ENCODE measurements around the gene KLHL2.
"Not testable (repeated sequence)": the region's sequence is repeated elsewhere in the genome, so short reads cannot be mapped to it uniquely, and the experiment has no call there.

KLHL2 gene

GRCh38 chr4:165207016-165207430 is 338 bp upstream of the KLHL2 start:
- Histone ChIP-seq H3K9ac (ENCODE audit: insufficient read length) (peak overlapping the region; percentile 56), H3K36me3 (ENCODE audit: insufficient read depth, low read length) (no peaks in the 10 kb centered on the region), H3K4me3 (peak overlapping the region; percentile 94), H3K9me3 (ENCODE audit: low read depth, low read length) (no peaks in the 10 kb centered on the region), H3K27ac (no peak overlapping the region)
- TF ChIP-seq FOXP2 (optimal IDR thresholded peaks at IDR 0.05; ENCODE audit: control extremely low read depth, extremely low read length, insufficient read depth) (no peak), EZH2 (IDR thresholded peaks at IDR 0.05) (no peak), POLR2AphosphoS5 (IDR thresholded peaks at IDR 0.05; ENCODE audit: borderline replicate concordance, low read depth, low read length) (no peak)
- DNase-seq (ENCODE audit: low read depth, low spot score): no peak

- no peak for DNase-seq (ENCODE audit: low read depth, low spot score)
- Histone ChIP-seq H3K4me3 (peak overlapping the region; percentile 94), H3K9me3 (ENCODE audit: low read depth, low read length) (no peaks in the 10 kb centered on the region), H3K36me3 (ENCODE audit: insufficient read depth, low read length) (no peaks in the 10 kb centered on the region), H3K27ac (no peak overlapping the region), H3K9ac (ENCODE audit: insufficient read length) (peak overlapping the region; percentile 67)
- TF ChIP-seq POLR2AphosphoS5 (IDR thresholded peaks at IDR 0.05; ENCODE audit: borderline replicate concordance, low read depth, low read length) (no peak), FOXP2 (optimal IDR thresholded peaks at IDR 0.05; ENCODE audit: control extremely low read depth, extremely low read length, insufficient read depth) (no peak), EZH2 (IDR thresholded peaks at IDR 0.05) (no peak)
Measured at GRCh38 chr4:165208221-165208652, 876 bp downstream of the KLHL2 start.

- no peaks in the 10 kb centered on the region for H3K36me3 ChIP-seq (ENCODE audit: insufficient read depth, low read length)
- TF ChIP-seq POLR2AphosphoS5 (IDR thresholded peaks at IDR 0.05; ENCODE audit: borderline replicate concordance, low read depth, low read length): no peak
- TF ChIP-seq EZH2 (IDR thresholded peaks at IDR 0.05): no peak
- no peak for TF ChIP-seq FOXP2 (optimal IDR thresholded peaks at IDR 0.05; ENCODE audit: control extremely low read depth, extremely low read length, insufficient read depth)
- H3K27ac ChIP-seq: no peak overlapping the region
- H3K9ac ChIP-seq (ENCODE audit: insufficient read length): no peak overlapping the region
- no peaks in the 10 kb centered on the region for H3K9me3 ChIP-seq (ENCODE audit: low read depth, low read length)
- peak overlapping the region; percentile 94 for H3K4me3 ChIP-seq
- DNase-seq (ENCODE audit: low read depth, low spot score): no peak
Measured at GRCh38 chr4:165208741-165209388, 1.5 kb downstream of the KLHL2 start.

- no peak for DNase-seq (ENCODE audit: low read depth, low spot score)
- Histone ChIP-seq H3K4me3 (no peak overlapping the region), H3K9ac (ENCODE audit: insufficient read length) (no peak overlapping the region), H3K27ac (no peak overlapping the region), H3K9me3 (ENCODE audit: low read depth, low read length) (no peaks in the 10 kb centered on the region), H3K36me3 (ENCODE audit: insufficient read depth, low read length) (no peaks in the 10 kb centered on the region)
- TF ChIP-seq FOXP2 (optimal IDR thresholded peaks at IDR 0.05; ENCODE audit: control extremely low read depth, extremely low read length, insufficient read depth): no peak
- TF ChIP-seq EZH2 (IDR thresholded peaks at IDR 0.05): no peak
- TF ChIP-seq POLR2AphosphoS5 (IDR thresholded peaks at IDR 0.05; ENCODE audit: borderline replicate concordance, low read depth, low read length): no peak
Measured at GRCh38 chr4:165209796-165210195, 2.4 kb downstream of the KLHL2 start.

- Histone ChIP-seq H3K9me3 (ENCODE audit: low read depth, low read length) (no peaks in the 10 kb centered on the region), H3K4me3 (no peak overlapping the region), H3K27ac (no peak overlapping the region), H3K36me3 (ENCODE audit: insufficient read depth, low read length) (no peaks in the 10 kb centered on the region), H3K9ac (ENCODE audit: insufficient read length) (no peak overlapping the region)
- no peak for TF ChIP-seq EZH2 (IDR thresholded peaks at IDR 0.05)
- no peak for TF ChIP-seq POLR2AphosphoS5 (IDR thresholded peaks at IDR 0.05; ENCODE audit: borderline replicate concordance, low read depth, low read length)
- no peak for TF ChIP-seq FOXP2 (optimal IDR thresholded peaks at IDR 0.05; ENCODE audit: control extremely low read depth, extremely low read length, insufficient read depth)
- DNase-seq (ENCODE audit: low read depth, low spot score): no peak
Measured at GRCh38 chr4:165210566-165210965, 3.2 kb downstream of the KLHL2 start.

- H3K27ac ChIP-seq; H3K4me3 ChIP-seq; H3K9ac ChIP-seq (ENCODE audit: insufficient read length); H3K9me3 ChIP-seq (ENCODE audit: low read depth, low read length); H3K36me3 ChIP-seq (ENCODE audit: insufficient read depth, low read length); DNase-seq (ENCODE audit: low read depth, low spot score): not testable (repeated sequence)
Measured at GRCh38 chr4:165212647-165213046, 5.3 kb downstream of the KLHL2 start.

- H3K27ac ChIP-seq; DNase-seq (ENCODE audit: low read depth, low spot score): not testable (repeated sequence)
Measured at GRCh38 chr4:165213404-165213803, 6.0 kb downstream of the KLHL2 start.

GRCh38 chr4:165213991-165214709 is 6.8 kb downstream of the KLHL2 start:
- H3K9me3 ChIP-seq (ENCODE audit: low read depth, low read length); DNase-seq (ENCODE audit: low read depth, low spot score); H3K36me3 ChIP-seq (ENCODE audit: insufficient read depth, low read length); H3K9ac ChIP-seq (ENCODE audit: insufficient read length); H3K4me3 ChIP-seq; H3K27ac ChIP-seq: not testable (repeated sequence)

More at GRCh38 chr4:165213404-165213803, 6.0 kb downstream of the KLHL2 start:
- not testable (repeated sequence) for H3K4me3 ChIP-seq; H3K9me3 ChIP-seq (ENCODE audit: low read depth, low read length); H3K9ac ChIP-seq (ENCODE audit: insufficient read length); H3K36me3 ChIP-seq (ENCODE audit: insufficient read depth, low read length)

- not testable (repeated sequence) for H3K27ac ChIP-seq; H3K9ac ChIP-seq (ENCODE audit: insufficient read length); H3K36me3 ChIP-seq (ENCODE audit: insufficient read depth, low read length); DNase-seq (ENCODE audit: low read depth, low spot score); H3K9me3 ChIP-seq (ENCODE audit: low read depth, low read length); H3K4me3 ChIP-seq
Measured at GRCh38 chr4:165215034-165215751, 7.8 kb downstream of the KLHL2 start.

- H3K27ac ChIP-seq; H3K9me3 ChIP-seq (ENCODE audit: low read depth, low read length); H3K9ac ChIP-seq (ENCODE audit: insufficient read length); H3K4me3 ChIP-seq; DNase-seq (ENCODE audit: low read depth, low spot score); H3K36me3 ChIP-seq (ENCODE audit: insufficient read depth, low read length): not testable (repeated sequence)
Measured at GRCh38 chr4:165215761-165216487, 8.6 kb downstream of the KLHL2 start.
